ENCODE data around the gene ITLN1. TPM values are rescaled to one million over a fixed set of nuclear protein-coding genes. Genes with fewer than 3 reads are reported as not detected.

The ITLN1 gene
- total RNA-seq, 2 experiments from 2014 or later, result not detected

DNA sequence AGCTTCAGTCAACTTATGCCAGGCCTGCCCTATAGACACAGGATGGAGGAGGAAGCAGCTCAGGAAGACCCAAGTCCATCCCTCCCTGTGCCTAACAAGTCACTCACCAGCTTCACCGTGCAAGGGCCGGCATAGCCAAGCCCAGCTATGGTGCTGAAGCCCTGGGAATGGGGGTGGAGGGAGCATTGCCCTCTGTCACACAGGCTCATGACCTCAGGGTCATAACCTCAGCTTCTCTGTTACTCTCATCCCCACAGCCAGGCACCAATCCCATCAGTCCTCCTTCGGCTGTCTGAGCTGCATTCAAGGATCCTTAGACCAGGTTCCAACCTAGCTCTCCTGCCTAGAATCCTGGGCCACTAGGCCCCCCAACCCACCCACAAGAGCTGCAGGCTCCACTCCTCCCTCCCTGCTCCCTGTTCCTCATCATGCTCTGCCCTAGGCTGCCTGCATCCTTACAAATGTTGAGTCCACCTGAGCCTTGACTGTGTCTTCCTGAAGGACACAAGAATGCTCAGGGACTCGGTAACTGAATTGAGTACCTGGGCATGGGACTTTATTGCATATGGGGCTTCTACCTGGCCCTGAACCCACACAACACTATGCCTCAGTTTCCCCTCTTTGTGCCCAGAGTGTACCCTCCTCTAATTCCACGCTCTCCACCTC is 24.0 kb downstream of the ITLN1 start:
- Mint-ChIP-seq H3K4me1 (peaks cover 40% of the 10 kb centered on the region), H3K9me3 (peaks cover 2% of the 10 kb centered on the region), H3K4me3 (peak overlapping the region; percentile 29), H3K27ac (no peak overlapping the region), H3K27me3 (no peaks in the 10 kb centered on the region), H3K36me3 (peaks cover 6% of the 10 kb centered on the region)
- DNase-seq, result no peak
- no peak for ATAC-seq (ENCODE audit: low read depth)
- POLR2A ChIA-PET, result interaction anchor here (4.2 kb wide), 1 partner anchor 23 kb away, joined by 25 read pairs; no protein-coding TSS in a partner anchor

- no peaks in the 10 kb centered on the region for H3K27me3 Mint-ChIP-seq
- H3K27ac Mint-ChIP-seq, result peak overlapping the region; percentile 23
- ATAC-seq (ENCODE audit: low read depth), result no peak
- H3K4me1 Mint-ChIP-seq, result peaks cover 38% of the 10 kb centered on the region
- no peak overlapping the region for H3K4me3 Mint-ChIP-seq
- DNase-seq, result no peak
- H3K36me3 Mint-ChIP-seq, result peaks cover 6% of the 10 kb centered on the region
- POLR2A ChIA-PET, result no interaction called here
- no peaks in the 10 kb centered on the region for H3K9me3 Mint-ChIP-seq
Observed at GRCh38 chr1:160859166-160859565, 25.8 kb downstream of the ITLN1 start.

DNA sequence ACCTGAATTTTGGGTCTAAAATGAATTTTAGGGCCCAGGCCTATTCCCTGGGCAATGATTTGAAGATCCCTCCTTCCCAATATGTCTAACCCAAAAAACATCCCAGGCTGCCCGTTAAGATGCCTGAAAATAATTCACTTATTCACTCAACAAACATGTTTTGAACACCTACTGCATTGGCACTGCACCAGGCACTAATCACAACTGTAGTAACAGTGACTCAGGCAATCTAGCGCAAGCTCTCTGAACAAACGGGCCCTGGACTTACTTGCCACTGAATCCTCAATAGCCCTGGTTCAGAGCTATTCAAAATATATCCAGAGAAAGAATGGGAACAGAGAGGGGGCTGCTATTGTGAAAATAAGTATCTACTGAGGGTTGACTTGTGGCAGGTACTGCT is 26.5 kb downstream of the ITLN1 start:
- no peak for DNase-seq
- Mint-ChIP-seq H3K4me1 (peaks cover 34% of the 10 kb centered on the region), H3K36me3 (peaks cover 6% of the 10 kb centered on the region), H3K27ac (no peak overlapping the region), H3K27me3 (no peaks in the 10 kb centered on the region), H3K9me3 (no peaks in the 10 kb centered on the region), H3K4me3 (no peak overlapping the region)
- POLR2A ChIA-PET, result no interaction called here
- ATAC-seq (ENCODE audit: low read depth), result no peak

GRCh38 chr1:160858097-160858496 is 26.9 kb downstream of the ITLN1 start:
- peaks cover 33% of the 10 kb centered on the region for H3K4me1 Mint-ChIP-seq
- POLR2A ChIA-PET, result no interaction called here
- no peak overlapping the region for H3K27ac Mint-ChIP-seq
- H3K27me3 Mint-ChIP-seq, result no peaks in the 10 kb centered on the region
- ATAC-seq (ENCODE audit: low read depth) (no peak), DNase-seq (no peak)
- H3K9me3 Mint-ChIP-seq, result no peaks in the 10 kb centered on the region
- peaks cover 9% of the 10 kb centered on the region for H3K36me3 Mint-ChIP-seq
- H3K4me3 Mint-ChIP-seq, result no peak overlapping the region

DNA sequence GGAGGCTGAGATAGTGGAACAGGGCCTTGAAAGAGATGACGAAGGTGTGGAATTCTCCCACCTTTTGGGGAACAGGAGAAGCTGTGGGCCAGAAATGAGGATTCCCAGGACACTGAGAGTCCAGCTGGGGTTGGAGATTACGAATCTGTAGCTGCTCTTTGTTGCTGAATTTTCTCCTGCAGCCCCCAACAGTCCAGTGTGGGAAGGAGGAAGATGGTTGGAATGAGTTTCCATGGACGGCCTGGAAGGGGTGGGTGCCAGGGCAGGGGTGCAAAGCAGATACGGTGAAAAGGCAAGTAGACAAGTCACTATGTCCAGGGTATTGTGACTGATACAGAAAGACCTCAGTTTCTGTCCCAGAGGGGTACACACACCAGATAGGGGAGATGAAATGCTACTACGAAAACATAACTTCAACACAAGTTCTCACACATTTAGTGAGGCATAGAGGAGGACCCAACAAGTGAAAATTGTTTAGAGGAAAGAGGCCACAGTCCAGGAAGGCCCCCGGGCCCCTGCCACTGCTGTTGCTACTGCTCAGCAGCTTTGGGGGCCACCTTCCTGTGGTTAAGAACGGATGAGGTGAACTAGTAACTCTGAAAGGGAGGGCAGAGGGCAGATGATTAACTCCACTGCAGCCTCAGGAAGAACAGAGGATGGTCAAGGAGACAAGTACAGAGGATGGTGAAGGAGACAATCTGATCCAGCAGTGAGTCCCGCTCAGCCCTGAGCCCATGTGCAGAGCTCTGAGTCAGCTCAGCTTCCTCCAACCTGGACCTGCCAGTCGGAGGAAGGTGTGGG is 29.6 kb downstream of the ITLN1 start:
- Mint-ChIP-seq H3K27ac (no peak overlapping the region), H3K4me1 (peaks cover 13% of the 10 kb centered on the region), H3K36me3 (peaks cover 13% of the 10 kb centered on the region), H3K4me3 (no peak overlapping the region), H3K9me3 (no peaks in the 10 kb centered on the region), H3K27me3 (no peaks in the 10 kb centered on the region)
- POLR2A ChIA-PET, result interaction anchor here (2.2 kb wide), 1 partner anchor 18 kb away, joined by 19 read pairs; no protein-coding TSS in a partner anchor
- peak; percentile 53 for DNase-seq
- ATAC-seq (ENCODE audit: low read depth), result peak; percentile 89

DNA sequence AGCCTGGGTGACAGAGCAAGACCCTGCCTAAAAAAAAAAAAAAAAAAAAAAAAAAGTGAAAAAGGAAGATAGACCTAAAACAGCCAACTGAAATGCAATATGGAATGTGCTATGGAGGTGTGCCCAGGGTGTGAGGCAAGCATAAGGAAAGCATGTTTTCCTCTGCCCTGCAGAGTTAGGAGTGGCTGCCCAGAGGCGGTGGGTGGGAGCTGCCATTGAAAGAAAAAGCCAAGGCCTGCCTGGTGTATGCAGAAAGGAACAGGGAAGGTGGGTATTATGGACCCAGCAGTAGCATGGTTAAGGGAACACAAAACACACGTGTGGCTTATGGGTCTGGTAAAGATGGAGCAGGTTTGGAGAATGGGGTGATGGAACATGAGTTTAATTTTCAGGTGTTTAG is 31.2 kb downstream of the ITLN1 start:
- no peak overlapping the region for H3K27ac Mint-ChIP-seq
- no peak for ATAC-seq (ENCODE audit: low read depth)

DNA sequence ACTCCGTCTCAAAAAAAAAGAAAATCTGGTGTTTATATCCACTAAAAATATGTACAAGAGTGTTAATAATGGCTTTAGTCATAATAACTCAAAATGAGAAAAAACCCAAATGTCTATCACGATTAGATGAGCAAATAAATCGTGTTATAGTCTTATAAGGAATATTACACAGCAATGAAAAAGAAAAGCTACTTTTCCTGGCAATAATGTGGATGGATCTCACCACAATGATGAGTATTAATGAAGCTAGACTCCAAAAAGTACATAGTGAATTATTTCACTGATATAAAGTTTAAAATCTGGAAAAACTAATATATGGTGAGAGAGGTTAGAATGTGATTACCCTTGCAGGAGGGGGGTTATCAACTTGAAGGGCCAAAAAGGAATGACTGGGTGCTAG is 32.0 kb downstream of the ITLN1 start:
- ATAC-seq (ENCODE audit: low read depth), result no peak
- H3K4me1 Mint-ChIP-seq, result peaks cover 7% of the 10 kb centered on the region
- POLR2A ChIA-PET, result interaction anchor here (0.9 kb wide), 1 partner anchor 15 kb away, joined by 3 read pairs; no protein-coding TSS in a partner anchor
- H3K9me3 Mint-ChIP-seq, result no peaks in the 10 kb centered on the region
- H3K4me3 Mint-ChIP-seq, result no peak overlapping the region
- no peak overlapping the region for H3K27ac Mint-ChIP-seq
- DNase-seq, result no peak
- no peaks in the 10 kb centered on the region for H3K27me3 Mint-ChIP-seq
- peaks cover 15% of the 10 kb centered on the region for H3K36me3 Mint-ChIP-seq

More for the DNA sequence above, 31.2 kb downstream of the ITLN1 start:
- Mint-ChIP-seq H3K27me3 (no peaks in the 10 kb centered on the region), H3K36me3 (peaks cover 13% of the 10 kb centered on the region), H3K4me3 (no peak overlapping the region), H3K4me1 (peaks cover 9% of the 10 kb centered on the region), H3K9me3 (no peaks in the 10 kb centered on the region)
- POLR2A ChIA-PET, result no interaction called here
- no peak for DNase-seq

- H3K36me3 Mint-ChIP-seq, result peaks cover 17% of the 10 kb centered on the region
- H3K27me3 Mint-ChIP-seq, result peaks cover 4% of the 10 kb centered on the region
- no peak overlapping the region for H3K27ac Mint-ChIP-seq
- no peak overlapping the region for H3K4me3 Mint-ChIP-seq
- no peak for DNase-seq
- peaks cover 6% of the 10 kb centered on the region for H3K4me1 Mint-ChIP-seq
- ATAC-seq (ENCODE audit: low read depth), result no peak
- POLR2A ChIA-PET, result interaction anchor here (1.1 kb wide), 1 partner anchor 14 kb away, joined by 3 read pairs; no protein-coding TSS in a partner anchor
- H3K9me3 Mint-ChIP-seq, result no peaks in the 10 kb centered on the region
Observed at GRCh38 chr1:160850993-160851392, 34.0 kb downstream of the ITLN1 start.

- H3K36me3 Mint-ChIP-seq, result peaks cover 19% of the 10 kb centered on the region
- no peak overlapping the region for H3K4me3 Mint-ChIP-seq
- H3K27me3 Mint-ChIP-seq, result peaks cover 4% of the 10 kb centered on the region
- POLR2A ChIA-PET, result no interaction called here
- H3K9me3 Mint-ChIP-seq, result no peaks in the 10 kb centered on the region
- H3K4me1 Mint-ChIP-seq, result peaks cover 6% of the 10 kb centered on the region
- no peak overlapping the region for H3K27ac Mint-ChIP-seq
- ATAC-seq (ENCODE audit: low read depth), result no peak
- DNase-seq, result no peak
Observed at GRCh38 chr1:160850541-160850940, 34.4 kb downstream of the ITLN1 start.

- peaks cover 31% of the 10 kb centered on the region for H3K4me1 Mint-ChIP-seq
- DNase-seq, result no peak
- H3K9me3 Mint-ChIP-seq, result peaks cover 8% of the 10 kb centered on the region
- no peak overlapping the region for H3K4me3 Mint-ChIP-seq
- POLR2A ChIA-PET, result interaction anchor here (1.2 kb wide), 1 partner anchor 9 kb away, joined by 6 read pairs; no protein-coding TSS in a partner anchor
- H3K36me3 Mint-ChIP-seq, result peaks cover 29% of the 10 kb centered on the region
- no peak for ATAC-seq (ENCODE audit: low read depth)
- peaks cover 4% of the 10 kb centered on the region for H3K27me3 Mint-ChIP-seq
- no peak overlapping the region for H3K27ac Mint-ChIP-seq
Observed at GRCh38 chr1:160846281-160846680, 38.7 kb downstream of the ITLN1 start.

GRCh38 chr1:160844447-160845232 is 40.3 kb downstream of the ITLN1 start:
- Mint-ChIP-seq H3K4me1 (peaks cover 34% of the 10 kb centered on the region), H3K36me3 (peaks cover 31% of the 10 kb centered on the region), H3K4me3 (no peak overlapping the region), H3K27ac (no peak overlapping the region), H3K9me3 (peaks cover 8% of the 10 kb centered on the region), H3K27me3 (peaks cover 4% of the 10 kb centered on the region)
- no peak for DNase-seq
- POLR2A ChIA-PET, result interaction anchor here (1.4 kb wide), 1 partner anchor 48 kb away, joined by 3 read pairs; the partner anchor contains the start of gene LY9
- no peak for ATAC-seq (ENCODE audit: low read depth)

DNA sequence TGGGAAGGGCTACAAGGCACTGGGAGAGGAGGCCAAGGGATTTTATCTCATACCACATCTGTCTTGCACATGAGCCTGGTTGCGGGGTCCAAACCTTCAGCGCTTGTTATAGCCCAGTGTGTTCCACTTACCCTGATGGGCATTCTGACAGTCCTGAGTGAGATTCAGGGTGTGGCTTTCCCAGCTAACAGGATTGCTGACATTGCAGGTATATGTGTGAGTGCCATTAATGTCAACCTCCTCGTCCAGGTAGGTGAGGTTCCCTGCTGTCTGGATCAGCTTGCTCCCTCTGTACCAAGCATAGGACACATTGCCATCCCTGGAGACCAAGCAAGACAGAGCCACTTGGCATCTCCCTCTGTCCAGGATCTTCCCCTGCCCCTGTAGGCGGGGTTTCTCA is 43.9 kb downstream of the ITLN1 start:
- H3K36me3 Mint-ChIP-seq, result peaks cover 23% of the 10 kb centered on the region

GRCh38 chr1:160839746-160840145 is 45.2 kb downstream of the ITLN1 start:
- ATAC-seq (ENCODE audit: low read depth) (no peak), DNase-seq (no peak)
- no peaks in the 10 kb centered on the region for H3K27me3 Mint-ChIP-seq
- POLR2A ChIA-PET, result interaction anchor here (0.6 to 0.9 kb wide), 2 partner anchors 8 to 114 kb away, joined by 3 to 4 read pairs; no protein-coding TSS in a partner anchor
- H3K27ac Mint-ChIP-seq, result no peak overlapping the region
- peaks cover 6% of the 10 kb centered on the region for H3K9me3 Mint-ChIP-seq
- no peak overlapping the region for H3K4me3 Mint-ChIP-seq
- peaks cover 15% of the 10 kb centered on the region for H3K36me3 Mint-ChIP-seq
- peaks cover 68% of the 10 kb centered on the region for H3K4me1 Mint-ChIP-seq

More for the DNA sequence above, 43.9 kb downstream of the ITLN1 start:
- no peak overlapping the region for H3K4me3 Mint-ChIP-seq
- POLR2A ChIA-PET, result no interaction called here
- no peak overlapping the region for H3K27ac Mint-ChIP-seq
- no peak for ATAC-seq (ENCODE audit: low read depth)
- peaks cover 61% of the 10 kb centered on the region for H3K4me1 Mint-ChIP-seq
- no peak for DNase-seq
- peaks cover 8% of the 10 kb centered on the region for H3K9me3 Mint-ChIP-seq
- H3K27me3 Mint-ChIP-seq, result no peaks in the 10 kb centered on the region
